Mucosa of rectum (tissue), 2 donors: ENCODE data around the gene TCF12.

Experiments used
- H3K27ac ChIP-seq, 2 donors: one replicate each; pipeline ENCODE4 v1.7.0; 2013; ENCODE audit warnings: inconsistent platforms in 2 of 2, low read depth in 2 of 2, low read length in 2 of 2
- H3K27me3 ChIP-seq, 2 donors: one replicate each; pipeline ENCODE4 v1.7.0; 2013; ENCODE audit warnings: low read length in 2 of 2; ENCODE audit not compliant: control insufficient read depth in 2 of 2, insufficient read depth in 2 of 2
- H3K36me3 ChIP-seq, 2 donors: one replicate each; pipeline ENCODE4 v1.7.0; 2013; ENCODE audit warnings: low read length in 2 of 2; ENCODE audit not compliant: control insufficient read depth in 2 of 2, insufficient read depth in 2 of 2
- H3K4me1 ChIP-seq, 2 donors: one replicate each; pipeline ENCODE4 v1.7.0; 2013; ENCODE audit warnings: low read length in 2 of 2, mild to moderate bottlenecking in 1 of 2; ENCODE audit not compliant: control insufficient read depth in 2 of 2, insufficient read depth in 2 of 2
- H3K4me3 ChIP-seq, 2 donors: one replicate each; pipeline ENCODE4 v1.7.0; 2013; ENCODE audit warnings: low read length in 2 of 2
- H3K9ac ChIP-seq, 2 donors: one replicate each; pipeline ENCODE4 v1.7.0; 2013; ENCODE audit warnings: low read length in 2 of 2, low read depth in 1 of 2, mild to moderate bottlenecking in 1 of 2
- H3K9me3 ChIP-seq, 2 donors: one replicate each; pipeline ENCODE4 v1.7.0; 2013; ENCODE audit warnings: low read length in 2 of 2; ENCODE audit not compliant: control insufficient read depth in 2 of 2
- donor health status: healthy.
- donor health status: Normal muscosa, but diverticular disease.

Gene TCF12

GRCh38 chr15:56918046-56918938 lies at the start of gene TCF12:
Gene TCF12 (plus strand): TSS chr15:56918644. CDS start chr15:56919914, 1,270 bp downstream.
- peaks cover 9 to 15% of the 10 kb centered on the region in 2 donors for H3K4me1 ChIP-seq
- H3K9ac ChIP-seq, result peak within 1 kb of the TSS; percentile 86 to 89
- H3K36me3 ChIP-seq, result no peaks in the 10 kb centered on the region
- no peaks in the 10 kb centered on the region for H3K27me3 ChIP-seq
- H3K9me3 ChIP-seq, result no peaks in the 10 kb centered on the region
- H3K4me3 ChIP-seq, result peak within 1 kb of the TSS; percentile 84 to 85
- peak within 1 kb of the TSS; percentile 88 to 89 for H3K27ac ChIP-seq

- no peaks in the 10 kb centered on the region for H3K27me3 ChIP-seq
Observed at GRCh38 chr15:56869573-56869972, 48.9 kb upstream of the TCF12 start.

GRCh38 chr15:56871185-56871584 lies 47.3 kb upstream of the TCF12 start:
- Histone ChIP-seq H3K9me3 (no peaks in the 10 kb centered on the region), H3K4me1 (no peaks in the 10 kb centered on the region), H3K9ac (no peak overlapping the region), H3K27me3 (no peaks in the 10 kb centered on the region), H3K4me3 (no peak overlapping the region), H3K27ac (no peak overlapping the region), H3K36me3 (no peaks in the 10 kb centered on the region)

More at GRCh38 chr15:56869573-56869972, 48.9 kb upstream of the TCF12 start:
- Histone ChIP-seq H3K9ac (no peak overlapping the region), H3K9me3 (no peaks in the 10 kb centered on the region), H3K4me3 (no peak overlapping the region), H3K36me3 (no peaks in the 10 kb centered on the region), H3K4me1 (no peaks in the 10 kb centered on the region), H3K27ac (no peak overlapping the region)

GRCh38 chr15:56871867-56872266 lies 46.6 kb upstream of the TCF12 start:
- Histone ChIP-seq H3K27ac (no peak overlapping the region), H3K9me3 (no peaks in the 10 kb centered on the region), H3K27me3 (no peaks in the 10 kb centered on the region), H3K4me1 (no peaks in the 10 kb centered on the region), H3K9ac (no peak overlapping the region), H3K4me3 (no peak overlapping the region), H3K36me3 (no peaks in the 10 kb centered on the region)

- H3K36me3 ChIP-seq, result no peaks in the 10 kb centered on the region
- no peaks in the 10 kb centered on the region for H3K27me3 ChIP-seq
- H3K9ac ChIP-seq, result no peak overlapping the region
- H3K4me1 ChIP-seq, result no peaks in the 10 kb centered on the region
- no peaks in the 10 kb centered on the region for H3K9me3 ChIP-seq
- H3K4me3 ChIP-seq, result no peak overlapping the region
- no peak overlapping the region for H3K27ac ChIP-seq
Observed at GRCh38 chr15:56877255-56877970, 41.0 kb upstream of the TCF12 start.

- Histone ChIP-seq H3K27me3 (no peaks in the 10 kb centered on the region), H3K27ac (no peak overlapping the region), H3K4me3 (no peak overlapping the region), H3K9me3 (no peaks in the 10 kb centered on the region), H3K4me1 (no peaks in the 10 kb centered on the region), H3K36me3 (no peaks in the 10 kb centered on the region), H3K9ac (no peak overlapping the region)
Observed at GRCh38 chr15:56879502-56879901, 38.9 kb upstream of the TCF12 start.

- Histone ChIP-seq H3K36me3 (no peaks in the 10 kb centered on the region), H3K4me3 (no peak overlapping the region), H3K27me3 (no peaks in the 10 kb centered on the region), H3K27ac (no peak overlapping the region), H3K9me3 (no peaks in the 10 kb centered on the region), H3K9ac (no peak overlapping the region), H3K4me1 (peaks cover 12 to 13% of the 10 kb centered on the region in 2 donors)
Observed at GRCh38 chr15:56883088-56883487, 35.4 kb upstream of the TCF12 start.

- H3K4me1 ChIP-seq, result peaks cover 13 to 20% of the 10 kb centered on the region in 2 donors
- no peaks in the 10 kb centered on the region for H3K27me3 ChIP-seq
- H3K27ac ChIP-seq, result peak overlapping the region; percentile 95 to 99
- no peaks in the 10 kb centered on the region for H3K9me3 ChIP-seq
- H3K4me3 ChIP-seq, result peak overlapping the region; percentile 79 to 82
- H3K9ac ChIP-seq, result peak overlapping the region; percentile 84 to 92
- H3K36me3 ChIP-seq, result no peaks in the 10 kb centered on the region
Observed at GRCh38 chr15:56886363-56886931, 32.0 kb upstream of the TCF12 start.

GRCh38 chr15:56886932-56887781 lies 31.3 kb upstream of the TCF12 start:
- Histone ChIP-seq H3K27me3 (no peaks in the 10 kb centered on the region), H3K4me1 (peaks cover 13 to 20% of the 10 kb centered on the region in 2 donors), H3K4me3 (peak overlapping the region; percentile 82 to 87), H3K36me3 (no peaks in the 10 kb centered on the region), H3K9ac (peak overlapping the region; percentile 89 to 92), H3K9me3 (no peaks in the 10 kb centered on the region), H3K27ac (peak overlapping the region; percentile 95 to 99)
